Tibial artery (tissue), 4 donors: Measurements from ENCODE around the gene NR2C2AP.

ENCODE experiments used
- DNase-seq, 2 donors: peaks; one replicate each; pipeline ENCODE4 v3.0.0-alpha.2; 2019
- H3K27ac ChIP-seq, 2 donors: fragments of 200-600 bp; sonication (generic) in 1 of 2; 1 replicate in 1 of 2; 2 replicates in 1 of 2; pipeline ENCODE4 v1.5.1; 2018 to 2019; ENCODE audit warnings: mild to moderate bottlenecking in 1 of 2
- H3K27me3 ChIP-seq, 2 donors: fragments of 200-600 bp; sonication (generic) in 1 of 2; one replicate each; pipeline versions ENCODE4 v1.5.1 to v1.6.0; 2016 to 2019
- H3K36me3 ChIP-seq, 3 donors: fragments of 200-600 bp; sonication (generic) in 2 of 3; one replicate each; pipeline ENCODE4 v1.5.1; 2016 to 2019; ENCODE audit warnings: mild to moderate bottlenecking in 2 of 3
- H3K4me1 ChIP-seq, 4 donors: fragments of 200-600 bp; sonication (generic) in 2 of 4; 1 replicate in 3 of 4; 2 replicates in 1 of 4; pipeline ENCODE4 v1.5.1; 2016 to 2019
- H3K4me3 ChIP-seq, 2 donors: fragments of 200-600 bp; sonication (generic) in 1 of 2; 1 replicate in 1 of 2; 2 replicates in 1 of 2; pipeline ENCODE4 v1.5.1; 2018 to 2019; ENCODE audit warnings: mild to moderate bottlenecking in 2 of 2
- H3K9me3 ChIP-seq, 3 donors: fragments of 200-600 bp; sonication (generic) in 1 of 3; one replicate each; pipeline ENCODE4 v1.5.1; 2016 to 2019
- CTCF ChIP-seq, 2 experiments: fragments of 200-600 bp in 1 of 2; fragments of 450-650 bp in 1 of 2; IDR thresholded peaks; one replicate each; pipeline ENCODE4 v1.5.1; 2017 to 2019; ENCODE audit warnings: antibody characterized with exemption in 2 of 2, mild to moderate bottlenecking in 1 of 2, moderate library complexity in 1 of 2
- intact Hi-C: fragments of 100-400 bp; cut with DNase I; formaldehyde crosslinking; loops from one replicate; pipeline ENCODE4 v1.15.0; 2023; ENCODE audit warnings: low total_unique reads

Gene NR2C2AP

GRCh38 chr19:19169236-19170052 lies 33.8 kb downstream of the NR2C2AP start:
- intact Hi-C loops = no loop called here
- no peak for TF ChIP-seq CTCF (IDR thresholded peaks at IDR 0.05)
- H3K4me1 ChIP-seq = peaks cover 0 to 13% (median 10%) of the 10 kb centered on the region in 4 donors
- no peaks in the 10 kb centered on the region for H3K9me3 ChIP-seq
- H3K27ac ChIP-seq = no peak overlapping the region
- H3K4me3 ChIP-seq = no peak overlapping the region
- DNase-seq = no peak
- H3K27me3 ChIP-seq = peaks cover 0 to 5% of the 10 kb centered on the region in 2 donors
- peaks cover 0 to 9% (median 0%) of the 10 kb centered on the region in 3 donors for H3K36me3 ChIP-seq

GRCh38 chr19:19167612-19168011 lies 35.6 kb downstream of the NR2C2AP start:
- Histone ChIP-seq H3K9me3 (no peaks in the 10 kb centered on the region), H3K27ac (no peak overlapping the region)
- intact Hi-C loops = no loop called here

GRCh38 chr19:19165396-19165795 lies 37.8 kb downstream of the NR2C2AP start:
- Histone ChIP-seq H3K27ac (no peak overlapping the region), H3K4me3 (no peak overlapping the region), H3K27me3 (no peaks in the 10 kb centered on the region), H3K4me1 (peaks cover 0 to 8% (median 6%) of the 10 kb centered on the region in 4 donors), H3K9me3 (no peaks in the 10 kb centered on the region), H3K36me3 (no peaks in the 10 kb centered on the region)
- no peak for DNase-seq
- intact Hi-C loops = no loop called here
- no peak for TF ChIP-seq CTCF (IDR thresholded peaks at IDR 0.05)

More at GRCh38 chr19:19167612-19168011, 35.6 kb downstream of the NR2C2AP start:
- DNase-seq = no peak
- Histone ChIP-seq H3K27me3 (peaks cover 0 to 5% of the 10 kb centered on the region in 2 donors), H3K4me1 (peaks cover 0 to 13% (median 10%) of the 10 kb centered on the region in 4 donors), H3K36me3 (peaks cover 0 to 7% (median 0%) of the 10 kb centered on the region in 3 donors), H3K4me3 (no peak overlapping the region)
- TF ChIP-seq CTCF (IDR thresholded peaks at IDR 0.05) = no peak

- Histone ChIP-seq H3K4me1 (no peaks in the 10 kb centered on the region), H3K9me3 (no peaks in the 10 kb centered on the region), H3K36me3 (no peaks in the 10 kb centered on the region), H3K27me3 (no peaks in the 10 kb centered on the region), H3K27ac (no peak overlapping the region), H3K4me3 (no peak overlapping the region)
- intact Hi-C loops = no loop called here
- DNase-seq = no peak
- TF ChIP-seq CTCF (IDR thresholded peaks at IDR 0.05) = no peak
Observed at GRCh38 chr19:19162495-19162894, 40.7 kb downstream of the NR2C2AP start.

GRCh38 chr19:19160461-19161035 lies 42.7 kb downstream of the NR2C2AP start:
- no peak overlapping the region for H3K4me3 ChIP-seq
- peaks cover 8 to 16% (median 13%) of the 10 kb centered on the region in 3 donors for H3K36me3 ChIP-seq
- intact Hi-C loops = no loop called here
- no peak overlapping the region for H3K27ac ChIP-seq
- TF ChIP-seq CTCF (IDR thresholded peaks at IDR 0.05) = no peak
- H3K27me3 ChIP-seq = no peaks in the 10 kb centered on the region
- no peaks in the 10 kb centered on the region for H3K4me1 ChIP-seq
- H3K9me3 ChIP-seq = no peaks in the 10 kb centered on the region
- no peak for DNase-seq
